A673 (cell line): Measurements from ENCODE around the gene RDH11. TPM values are rescaled to one million over a fixed set of nuclear protein-coding genes. Genes with fewer than 3 reads are reported as not detected.

Source experiments
- BruUV-seq: library from RNA; stranded (reverse); fragments of 400-500 nt; replicated peaks from 2 replicates; lab custom pipeline; 2021; lab: Mats Ljungman, UMichigan
- CTCF ChIA-PET: fragments of 300-600 bp; sonication (Branson Sonifier 250); formaldehyde crosslinking; loops from one replicate; lab custom pipeline; 2022; ENCODE audit warnings: antibody characterized with exemption; lab: Charles Lee
- POLR2A ChIA-PET: fragments of 300-600 bp; sonication (Branson Sonifier 250); formaldehyde crosslinking; loops from one replicate; lab custom pipeline; 2022; ENCODE audit warnings: antibody characterized with exemption; ENCODE audit not compliant: low non-redundant PET; lab: Charles Lee
- DNase-seq: peaks from one replicate; pipeline ENCODE4 v3.0.0-alpha.2; 2015; ENCODE audit warnings: low spot score
- H3K27ac ChIP-seq: fragments of 200-600 bp; sonication (generic); 2 replicates; pipeline ENCODE4 v1.5.1; 2016; ENCODE audit warnings: mixed run types, low read depth, mild to moderate bottlenecking, mixed read lengths, antibody characterized with exemption, low read length; ENCODE audit not compliant: poor library complexity, severe bottlenecking
- H3K27me3 ChIP-seq: fragments of 200-600 bp; sonication (generic); replicated peaks from 2 replicates; pipeline ENCODE4 v1.6.1; 2017; ENCODE audit warnings: mixed run types, low read depth, mild to moderate bottlenecking, mixed read lengths, antibody characterized with exemption, low read length; ENCODE audit not compliant: insufficient read depth, poor library complexity
- H3K36me3 ChIP-seq: fragments of 200-600 bp; sonication (generic); 2 replicates; pipeline ENCODE4 v1.6.1; 2016; ENCODE audit warnings: mixed run types, mild to moderate bottlenecking, mixed read lengths, antibody characterized with exemption, low read length; ENCODE audit not compliant: insufficient read depth, poor library complexity, severe bottlenecking
- H3K4me1 ChIP-seq: fragments of 200-600 bp; sonication (generic); 2 replicates; pipeline ENCODE4 v1.6.1; 2017; ENCODE audit warnings: mixed run types, mild to moderate bottlenecking, mixed read lengths, antibody characterized with exemption, low read length; ENCODE audit not compliant: insufficient read depth, poor library complexity, severe bottlenecking
- H3K4me3 ChIP-seq: fragments of 200-600 bp; sonication (generic); 2 replicates; pipeline ENCODE4 v1.5.1; 2016; ENCODE audit warnings: low read depth, mixed run types, mild to moderate bottlenecking, mixed read lengths, low read length; ENCODE audit not compliant: poor library complexity, severe bottlenecking
- H3K9me3 ChIP-seq: fragments of 200-600 bp; sonication (generic); 2 replicates; pipeline ENCODE4 v1.6.1; 2016; ENCODE audit warnings: mixed run types, low read depth, mild to moderate bottlenecking, mixed read lengths, antibody characterized with exemption, low read length; ENCODE audit not compliant: poor library complexity, severe bottlenecking
- EZH2 ChIP-seq: fragments of 200-600 bp; sonication (generic); IDR thresholded peaks from 2 replicates; pipeline ENCODE4 v1.6.1; 2017; ENCODE audit warnings: borderline replicate concordance, low read depth, mild to moderate bottlenecking, mixed read lengths, antibody characterized with exemption, low read length; ENCODE audit not compliant: poor library complexity, severe bottlenecking
- intact Hi-C: fragments of 100-400 bp; cut with micrococcal nuclease; formaldehyde crosslinking; loops from one replicate; pipeline ENCODE4 v1.10.0; 2022; ENCODE audit not compliant: unreplicated experiment
- total RNA-seq: library from RNA; stranded (reverse); gene quantifications from 2 replicates; pipeline ENCODE4 v1.2.3, GENCODE V29; 2021
- TF ChIP-seq, protein P1 (sequence below): fragments of 300-800, 200-600 bp; sonication (generic); conservative IDR thresholded peaks from 2 replicates; pipeline ENCODE4 v1.5.1; 2017; ENCODE audit warnings: low read depth, mild to moderate bottlenecking, antibody characterized with exemption, low read length, moderate library complexity, mixed read lengths

Gene RDH11
- total RNA-seq, 1 experiment from 2014 or later = 107 TPM

DNA sequence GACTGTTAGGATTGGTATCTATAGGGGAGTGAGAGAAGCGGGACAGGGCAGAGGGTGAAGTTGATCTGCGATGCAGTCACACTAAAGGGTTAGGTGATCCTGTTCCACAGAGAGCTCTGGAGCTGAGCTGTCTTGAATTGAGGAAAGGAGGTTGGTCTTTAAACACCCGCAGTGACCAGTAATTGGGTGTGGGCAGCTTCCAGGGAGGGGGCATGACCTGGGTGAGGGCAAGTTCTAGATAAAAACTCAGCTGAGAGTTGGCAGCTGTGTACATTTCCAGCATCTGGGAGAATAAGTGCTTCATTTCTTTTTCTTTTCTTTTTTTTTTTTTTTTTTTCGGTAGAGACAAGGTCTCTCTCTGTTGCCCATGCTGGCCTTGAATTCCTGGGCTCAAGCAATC is 41.2 kb upstream of the RDH11 start:
- no peaks in the 10 kb centered on the region for H3K36me3 ChIP-seq
- no peak overlapping the region for H3K27ac ChIP-seq
- H3K4me1 ChIP-seq = no peaks in the 10 kb centered on the region
- no peaks in the 10 kb centered on the region for H3K9me3 ChIP-seq
- ChIA-PET POLR2A (no interaction called here), CTCF (no interaction called here)
- H3K27me3 ChIP-seq = no peaks in the 10 kb centered on the region
- DNase-seq = no peak
- TF ChIP-seq EZH2 = no peak
- TF ChIP-seq, protein P1, sequence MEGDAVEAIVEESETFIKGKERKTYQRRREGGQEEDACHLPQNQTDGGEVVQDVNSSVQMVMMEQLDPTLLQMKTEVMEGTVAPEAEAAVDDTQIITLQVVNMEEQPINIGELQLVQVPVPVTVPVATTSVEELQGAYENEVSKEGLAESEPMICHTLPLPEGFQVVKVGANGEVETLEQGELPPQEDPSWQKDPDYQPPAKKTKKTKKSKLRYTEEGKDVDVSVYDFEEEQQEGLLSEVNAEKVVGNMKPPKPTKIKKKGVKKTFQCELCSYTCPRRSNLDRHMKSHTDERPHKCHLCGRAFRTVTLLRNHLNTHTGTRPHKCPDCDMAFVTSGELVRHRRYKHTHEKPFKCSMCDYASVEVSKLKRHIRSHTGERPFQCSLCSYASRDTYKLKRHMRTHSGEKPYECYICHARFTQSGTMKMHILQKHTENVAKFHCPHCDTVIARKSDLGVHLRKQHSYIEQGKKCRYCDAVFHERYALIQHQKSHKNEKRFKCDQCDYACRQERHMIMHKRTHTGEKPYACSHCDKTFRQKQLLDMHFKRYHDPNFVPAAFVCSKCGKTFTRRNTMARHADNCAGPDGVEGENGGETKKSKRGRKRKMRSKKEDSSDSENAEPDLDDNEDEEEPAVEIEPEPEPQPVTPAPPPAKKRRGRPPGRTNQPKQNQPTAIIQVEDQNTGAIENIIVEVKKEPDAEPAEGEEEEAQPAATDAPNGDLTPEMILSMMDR = no peak
- intact Hi-C loops = no loop called here
- no peak overlapping the region for H3K4me3 ChIP-seq
- no TSS peak for BruUV-seq

DNA sequence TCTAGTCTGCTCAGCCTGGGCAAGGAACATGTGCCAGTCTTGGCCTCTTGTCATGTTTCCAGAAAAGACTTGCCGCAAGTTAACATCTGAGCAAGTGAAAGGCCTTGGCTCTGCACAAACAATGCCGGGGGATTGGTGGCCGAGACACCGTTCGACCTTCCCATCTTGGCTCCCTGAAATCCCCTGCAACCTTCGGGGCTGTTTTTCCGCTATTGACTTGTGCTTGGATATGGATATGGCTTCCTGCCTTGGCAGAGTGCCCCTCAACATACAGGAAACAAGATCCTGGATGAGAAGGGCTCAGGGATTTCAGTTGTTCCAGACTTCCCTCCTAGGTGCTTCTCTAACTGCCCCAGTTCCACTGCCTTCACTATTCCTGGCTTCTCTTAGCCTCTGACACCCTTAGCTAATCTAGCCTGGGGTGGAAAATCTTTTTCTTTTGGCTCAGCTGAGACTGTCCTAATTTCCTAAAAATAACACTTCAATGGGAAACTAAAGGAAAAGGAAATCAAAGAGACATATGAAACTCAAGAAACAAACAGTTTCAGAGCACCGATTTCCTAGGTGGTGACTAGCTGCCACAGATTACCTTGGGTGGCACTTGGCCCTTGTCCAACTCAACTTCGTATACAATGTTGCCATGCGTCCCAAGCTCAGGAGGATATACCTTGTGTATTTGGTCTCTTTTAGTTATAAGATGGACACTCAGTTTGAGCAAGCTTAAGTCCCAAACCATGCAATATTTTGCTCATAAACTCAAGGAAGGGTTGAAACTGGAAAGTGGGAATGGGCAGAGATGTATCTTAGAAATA is 40.0 kb upstream of the RDH11 start:
- H3K9me3 ChIP-seq = no peaks in the 10 kb centered on the region
- DNase-seq = no peak
- H3K4me3 ChIP-seq = no peak overlapping the region
- POLR2A ChIA-PET = no interaction called here
- no peaks in the 10 kb centered on the region for H3K36me3 ChIP-seq
- intact Hi-C loops = no loop called here
- no peaks in the 10 kb centered on the region for H3K4me1 ChIP-seq
- CTCF ChIA-PET = no interaction called here
- no peaks in the 10 kb centered on the region for H3K27me3 ChIP-seq
- no peak overlapping the region for H3K27ac ChIP-seq
- BruUV-seq = no TSS peak
- no peak for TF ChIP-seq EZH2
- TF ChIP-seq, protein P1 = no peak

DNA sequence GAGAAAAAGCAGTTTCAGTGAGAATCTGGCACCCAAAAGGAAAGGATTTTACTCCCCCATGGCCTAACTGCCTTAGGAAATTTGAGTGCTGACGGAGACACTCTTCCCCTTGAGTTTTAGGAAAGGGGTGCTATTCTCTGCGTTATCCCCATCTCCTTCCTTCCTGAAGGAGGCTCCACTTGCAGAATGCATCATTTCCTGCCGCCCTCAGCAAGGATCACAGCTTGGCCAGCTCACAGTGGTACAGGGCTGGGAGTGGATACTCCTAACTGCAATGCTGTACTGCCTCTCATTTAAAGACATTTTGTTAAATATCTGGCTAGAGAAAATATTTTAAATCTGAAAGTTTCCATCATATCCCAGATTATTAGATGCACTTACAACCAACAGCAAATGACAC is 39.1 kb upstream of the RDH11 start:
- H3K36me3 ChIP-seq = no peaks in the 10 kb centered on the region
- no peak overlapping the region for H3K27ac ChIP-seq
- no peak overlapping the region for H3K4me3 ChIP-seq
- H3K4me1 ChIP-seq = no peaks in the 10 kb centered on the region
- intact Hi-C loops = no loop called here
- POLR2A ChIA-PET = no interaction called here
- TF ChIP-seq, protein P1 = no peak
- TF ChIP-seq EZH2 = no peak
- H3K27me3 ChIP-seq = no peaks in the 10 kb centered on the region
- DNase-seq = no peak
- H3K9me3 ChIP-seq = no peaks in the 10 kb centered on the region
- CTCF ChIA-PET = no interaction called here
- no TSS peak for BruUV-seq
